ENCODE measurements around the gene GAS7. TPM values are rescaled to one million over a fixed set of nuclear protein-coding genes. Genes with fewer than 3 reads are reported as not detected.

Gene GAS7
- total and polyA plus RNA-seq, 12 donors = 3.6 to 54.9 (median 28.0) TPM

- no peaks in the 10 kb centered on the region for H3K4me1 ChIP-seq (replicated peaks in 1 of 2)
- TF ChIP-seq POLR2A (IDR thresholded peaks at IDR 0.05) (no peak), CTCF (IDR thresholded peaks at IDR 0.05) (no peak)
- H3K4me3 ChIP-seq = no peak overlapping the region
- no peaks in the 10 kb centered on the region for H3K9me3 ChIP-seq (replicated peaks in 1 of 3)
- intact Hi-C loops (cut with DNase I) = no loop called here
- no peaks in the 10 kb centered on the region for H3K27me3 ChIP-seq
- no peak overlapping the region for H3K27ac ChIP-seq
- H3K36me3 ChIP-seq (replicated peaks in 1 of 2) = no peaks in the 10 kb centered on the region
- DNase-seq = no peak
- WGBS, 4 donors = 78 to 85% (median 79%) methylated on average over 5 to 9 of the region's 9 CpGs
These were observed 257.6 kb downstream of the GAS7 start for GRCh38 chr17:9940841-9941240.

GRCh38 chr17:9938764-9939163, 259.6 kb downstream of the GAS7 start:
- TF ChIP-seq CTCF (IDR thresholded peaks at IDR 0.05) (no peak), POLR2A (IDR thresholded peaks at IDR 0.05) (no peak)
- no peak overlapping the region for H3K4me3 ChIP-seq
- no peaks in the 10 kb centered on the region for H3K27me3 ChIP-seq
- no peak overlapping the region for H3K27ac ChIP-seq
- no peaks in the 10 kb centered on the region for H3K9me3 ChIP-seq (replicated peaks in 1 of 3)
- 50 to 81% (median 75%) methylated on average over 1 of the region's 1 CpG for WGBS, 4 donors
- no peak for DNase-seq
- H3K36me3 ChIP-seq (replicated peaks in 1 of 2) = peaks cover 0 to 4% of the 10 kb centered on the region in 2 donors
- H3K4me1 ChIP-seq (replicated peaks in 1 of 2) = no peaks in the 10 kb centered on the region
- intact Hi-C loops (cut with DNase I) = no loop called here

- TF ChIP-seq POLR2A (IDR thresholded peaks at IDR 0.05) (no peak), CTCF (IDR thresholded peaks at IDR 0.05) (no peak)
- H3K36me3 ChIP-seq (replicated peaks in 1 of 2) = peaks cover 0 to 6% of the 10 kb centered on the region in 2 donors
- H3K27me3 ChIP-seq = no peaks in the 10 kb centered on the region
- WGBS, 4 donors = 87 to 93% (median 91%) methylated on average over 9 of the region's 9 CpGs
- no peaks in the 10 kb centered on the region for H3K9me3 ChIP-seq (replicated peaks in 1 of 3)
- intact Hi-C loops (cut with DNase I) = no loop called here
- no peak for DNase-seq
- H3K27ac ChIP-seq = peak overlapping the region in 1 of 5 donors; percentile 3
- H3K4me1 ChIP-seq (replicated peaks in 1 of 2) = no peaks in the 10 kb centered on the region
- H3K4me3 ChIP-seq = no peak overlapping the region
These were observed 260.5 kb downstream of the GAS7 start for GRCh38 chr17:9937901-9938300.

- Histone ChIP-seq H3K27me3 (no peaks in the 10 kb centered on the region), H3K27ac (peak overlapping the region in 1 of 5 donors; percentile 3), H3K4me1 (replicated peaks in 1 of 2) (no peaks in the 10 kb centered on the region), H3K36me3 (replicated peaks in 1 of 2) (peaks cover 0 to 6% of the 10 kb centered on the region in 2 donors), H3K4me3 (no peak overlapping the region), H3K9me3 (replicated peaks in 1 of 3) (no peaks in the 10 kb centered on the region)
- intact Hi-C loops (cut with DNase I) = no loop called here
- TF ChIP-seq CTCF (IDR thresholded peaks at IDR 0.05) = no peak
- no peak for TF ChIP-seq POLR2A (IDR thresholded peaks at IDR 0.05)
- 60 to 64% (median 62%) methylated on average over 12 to 13 of the region's 13 CpGs for WGBS, 4 donors
- DNase-seq = peak in 3 of 7 donors; percentile 19 to 77 (median 23)
These were observed 261.1 kb downstream of the GAS7 start for GRCh38 chr17:9937241-9937761.
